Measurements from ENCODE around the gene CDC14A.

DNA sequence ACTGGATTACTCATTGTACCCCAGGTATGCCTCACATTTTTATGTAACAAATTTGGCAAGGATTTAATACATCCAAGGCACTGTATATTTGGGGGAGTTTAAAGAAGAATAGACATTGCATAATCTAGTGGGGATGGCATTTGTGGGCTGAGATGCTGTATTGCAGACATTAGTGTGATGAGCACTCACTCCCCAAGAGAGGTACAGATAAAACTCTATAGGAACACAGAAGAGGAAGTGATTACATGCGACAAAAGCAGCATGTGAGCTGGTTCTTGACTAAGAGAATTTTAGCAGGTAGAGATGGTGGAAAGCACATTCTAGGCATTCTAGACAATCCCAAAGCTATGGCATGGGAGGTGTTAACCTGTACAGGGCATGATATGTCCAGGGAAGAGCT lies 24.2 kb upstream of the CDC14A start:
- TF ChIP-seq CTCF (conservative IDR thresholded peaks at IDR 0.05 in 1 of 2, IDR thresholded peaks at IDR 0.05 in 1 of 2; ENCODE audit: extremely low read depth in 1 of 2, insufficient read depth in 1 of 2, low read depth in 1 of 2, low read length in 2 of 2) (no peak), EZH2 (IDR thresholded peaks at IDR 0.05; ENCODE audit: borderline replicate concordance, low read length) (no peak)
